SK-N-SH treated with all-trans-retinoic acid at 6 μM for 48 hours (cell line): ENCODE measurements around the gene DPYSL5.

ENCODE experiments used
- ATAC-seq: fragments of 200-7000 bp; cut with Tn5 transposase; 3 replicates; pipeline ENCODE4 v1.9.1; 2020; ENCODE audit warnings: mild to moderate bottlenecking, moderate library complexity
- ARNTL ChIP-seq: fragments of 450-650 bp; formaldehyde crosslinking; IDR thresholded peaks from 2 replicates; pipeline ENCODE4 v1.5.0; 2020; ENCODE audit warnings: low read depth, mild to moderate bottlenecking, moderate library complexity, borderline replicate concordance
- BACH2 ChIP-seq: fragments of 250-450 bp; sonication (Bioruptor Pico); IDR thresholded peaks from 2 replicates; pipeline ENCODE4 v1.9.0; 2021; ENCODE audit warnings: mild to moderate bottlenecking, borderline replicate concordance
- CSDC2 ChIP-seq: fragments of 250-450 bp; sonication (Bioruptor Pico); IDR thresholded peaks from 2 replicates; pipeline ENCODE4 v1.5.0; 2020; ENCODE audit warnings: mild to moderate bottlenecking, moderate library complexity
- ESRRG ChIP-seq: fragments of 250-450 bp; sonication (Bioruptor Pico); IDR thresholded peaks from 2 replicates; pipeline ENCODE4 v1.6.1; 2021; ENCODE audit warnings: mild to moderate bottlenecking
- GLIS3 ChIP-seq: fragments of 250-450 bp; sonication (Bioruptor Pico); IDR thresholded peaks from 2 replicates; pipeline ENCODE4 v1.5.0; 2020; ENCODE audit warnings: mild to moderate bottlenecking, moderate library complexity
- ISL1 ChIP-seq: fragments of 250-450 bp; sonication (Bioruptor Pico); IDR thresholded peaks from 2 replicates; pipeline ENCODE4 v2.1.2; 2022; ENCODE audit warnings: mild to moderate bottlenecking, moderate library complexity
- OSR1 ChIP-seq: fragments of 250-450 bp; sonication (Bioruptor Pico); IDR thresholded peaks from 2 replicates; pipeline ENCODE4 v1.8.0; 2022; ENCODE audit warnings: moderate library complexity, mild to moderate bottlenecking, inconsistent platforms
- PPARA ChIP-seq: fragments of 250-450 bp; sonication (Bioruptor Pico); IDR thresholded peaks from 2 replicates; pipeline ENCODE4 v1.5.0; 2020; ENCODE audit warnings: mild to moderate bottlenecking, borderline replicate concordance
- RARB ChIP-seq: fragments of 250-450 bp; sonication (Bioruptor Pico); IDR thresholded peaks from 2 replicates; pipeline ENCODE4 v1.8.0; 2021; ENCODE audit warnings: mild to moderate bottlenecking, moderate library complexity
- SNAI2 ChIP-seq: fragments of 250-450 bp; sonication (Bioruptor Pico); IDR thresholded peaks from 2 replicates; pipeline ENCODE4 v1.5.0; 2020; ENCODE audit warnings: mild to moderate bottlenecking, moderate library complexity
- TCF4 ChIP-seq: fragments of 250-450 bp; sonication (Bioruptor Pico); IDR thresholded peaks from 2 replicates; pipeline ENCODE4 v1.8.0; 2021; ENCODE audit warnings: mild to moderate bottlenecking, moderate library complexity, borderline replicate concordance
- TOX ChIP-seq: fragments of 250-450 bp; sonication (Bioruptor Pico); IDR thresholded peaks from 2 replicates; pipeline ENCODE4 v1.8.0; 2021; ENCODE audit warnings: mild to moderate bottlenecking, moderate library complexity, borderline replicate concordance
- ZC3H10 ChIP-seq: fragments of 250-450 bp; sonication (Bioruptor Pico); IDR thresholded peaks from 2 replicates; pipeline ENCODE4 v1.5.1; 2021; ENCODE audit warnings: mild to moderate bottlenecking, moderate library complexity
- ZFP30 ChIP-seq: fragments of 450-650 bp; formaldehyde crosslinking; IDR thresholded peaks from 2 replicates; pipeline ENCODE4 v1.5.0; 2022; ENCODE audit warnings: mild to moderate bottlenecking, moderate library complexity
- ZNF565 ChIP-seq: fragments of 450-650 bp; formaldehyde crosslinking; conservative IDR thresholded peaks from 2 replicates; pipeline ENCODE4 v1.5.0; 2020; ENCODE audit warnings: low read depth, mild to moderate bottlenecking, moderate library complexity
- ZNF70 ChIP-seq: fragments of 450-650 bp; formaldehyde crosslinking; IDR thresholded peaks from 2 replicates; pipeline ENCODE4 v1.5.0; 2020; ENCODE audit warnings: mild to moderate bottlenecking, moderate library complexity
- ZNF8 ChIP-seq: fragments of 450-650 bp; formaldehyde crosslinking; IDR thresholded peaks from 2 replicates; pipeline ENCODE4 v1.5.0; 2020; ENCODE audit warnings: mild to moderate bottlenecking, moderate library complexity
- TF ChIP-seq, protein P1 (sequence below): fragments of 250-450 bp; sonication (Bioruptor Pico); IDR thresholded peaks from 2 replicates; pipeline ENCODE4 v1.5.0; 2020; ENCODE audit warnings: mild to moderate bottlenecking, moderate library complexity
- TF ChIP-seq, protein P2 (sequence below): fragments of 250-450 bp; sonication (Bioruptor Pico); IDR thresholded peaks from 2 replicates; pipeline ENCODE4 v1.5.1; 2020; ENCODE audit warnings: low read depth, mild to moderate bottlenecking, moderate library complexity
- TF ChIP-seq, protein P3 (sequence below): fragments of 250-450 bp; sonication (Bioruptor Pico); IDR thresholded peaks from 2 replicates; pipeline ENCODE4 v1.5.1; 2021; ENCODE audit warnings: mild to moderate bottlenecking, moderate library complexity
- TF ChIP-seq, protein P4 (sequence below): fragments of 250-450 bp; sonication (Bioruptor Pico); IDR thresholded peaks from 2 replicates; pipeline ENCODE4 v1.8.0; 2021; ENCODE audit warnings: low read depth, mild to moderate bottlenecking, moderate library complexity, borderline replicate concordance

DPYSL5 gene

DNA sequence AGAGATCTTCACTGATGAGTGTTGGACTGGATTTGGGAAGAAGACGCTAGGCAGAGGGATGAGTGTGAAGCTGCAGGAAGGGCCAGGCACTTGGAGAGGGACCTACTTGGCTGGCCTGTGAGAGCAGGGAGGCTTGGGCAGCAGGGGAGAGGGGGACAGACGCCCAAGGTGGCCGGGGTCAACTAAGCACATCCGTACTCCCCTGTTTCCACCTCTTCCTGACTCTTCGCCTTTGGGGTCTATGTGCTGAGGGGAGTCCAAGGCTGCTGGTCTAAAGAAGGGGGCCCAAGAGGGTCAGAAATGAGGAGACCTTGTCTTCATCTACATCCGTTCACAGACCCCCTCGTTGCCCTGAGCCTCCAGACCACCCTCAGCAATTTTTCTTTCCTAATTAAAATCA lies 16.7 kb downstream of the DPYSL5 start:
- ATAC-seq: no peak
- TF ChIP-seq ZNF565: no peak
- TF ChIP-seq, protein P1, sequence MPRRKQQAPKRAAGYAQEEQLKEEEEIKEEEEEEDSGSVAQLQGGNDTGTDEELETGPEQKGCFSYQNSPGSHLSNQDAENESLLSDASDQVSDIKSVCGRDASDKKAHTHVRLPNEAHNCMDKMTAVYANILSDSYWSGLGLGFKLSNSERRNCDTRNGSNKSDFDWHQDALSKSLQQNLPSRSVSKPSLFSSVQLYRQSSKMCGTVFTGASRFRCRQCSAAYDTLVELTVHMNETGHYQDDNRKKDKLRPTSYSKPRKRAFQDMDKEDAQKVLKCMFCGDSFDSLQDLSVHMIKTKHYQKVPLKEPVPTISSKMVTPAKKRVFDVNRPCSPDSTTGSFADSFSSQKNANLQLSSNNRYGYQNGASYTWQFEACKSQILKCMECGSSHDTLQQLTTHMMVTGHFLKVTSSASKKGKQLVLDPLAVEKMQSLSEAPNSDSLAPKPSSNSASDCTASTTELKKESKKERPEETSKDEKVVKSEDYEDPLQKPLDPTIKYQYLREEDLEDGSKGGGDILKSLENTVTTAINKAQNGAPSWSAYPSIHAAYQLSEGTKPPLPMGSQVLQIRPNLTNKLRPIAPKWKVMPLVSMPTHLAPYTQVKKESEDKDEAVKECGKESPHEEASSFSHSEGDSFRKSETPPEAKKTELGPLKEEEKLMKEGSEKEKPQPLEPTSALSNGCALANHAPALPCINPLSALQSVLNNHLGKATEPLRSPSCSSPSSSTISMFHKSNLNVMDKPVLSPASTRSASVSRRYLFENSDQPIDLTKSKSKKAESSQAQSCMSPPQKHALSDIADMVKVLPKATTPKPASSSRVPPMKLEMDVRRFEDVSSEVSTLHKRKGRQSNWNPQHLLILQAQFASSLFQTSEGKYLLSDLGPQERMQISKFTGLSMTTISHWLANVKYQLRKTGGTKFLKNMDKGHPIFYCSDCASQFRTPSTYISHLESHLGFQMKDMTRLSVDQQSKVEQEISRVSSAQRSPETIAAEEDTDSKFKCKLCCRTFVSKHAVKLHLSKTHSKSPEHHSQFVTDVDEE (CRISPR knock-in tag): no peak
- TF ChIP-seq, protein P2, sequence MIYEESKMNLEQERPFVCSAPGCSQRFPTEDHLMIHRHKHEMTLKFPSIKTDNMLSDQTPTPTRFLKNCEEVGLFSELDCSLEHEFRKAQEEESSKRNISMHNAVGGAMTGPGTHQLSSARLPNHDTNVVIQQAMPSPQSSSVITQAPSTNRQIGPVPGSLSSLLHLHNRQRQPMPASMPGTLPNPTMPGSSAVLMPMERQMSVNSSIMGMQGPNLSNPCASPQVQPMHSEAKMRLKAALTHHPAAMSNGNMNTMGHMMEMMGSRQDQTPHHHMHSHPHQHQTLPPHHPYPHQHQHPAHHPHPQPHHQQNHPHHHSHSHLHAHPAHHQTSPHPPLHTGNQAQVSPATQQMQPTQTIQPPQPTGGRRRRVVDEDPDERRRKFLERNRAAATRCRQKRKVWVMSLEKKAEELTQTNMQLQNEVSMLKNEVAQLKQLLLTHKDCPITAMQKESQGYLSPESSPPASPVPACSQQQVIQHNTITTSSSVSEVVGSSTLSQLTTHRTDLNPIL (CRISPR knock-in tag): no peak
- TF ChIP-seq OSR1 (CRISPR knock-in tag): no peak
- no peak for TF ChIP-seq SNAI2 (CRISPR knock-in tag)
- no peak for TF ChIP-seq GLIS3 (CRISPR knock-in tag)
- TF ChIP-seq RARB: no peak
- TF ChIP-seq CSDC2: no peak
- no peak for TF ChIP-seq PPARA (CRISPR knock-in tag)
- TF ChIP-seq BACH2 (CRISPR knock-in tag): no peak
- no peak for TF ChIP-seq TCF4 (CRISPR knock-in tag)
- no peak for TF ChIP-seq ESRRG (CRISPR knock-in tag)
- TF ChIP-seq ARNTL (CRISPR knock-in tag): no peak
- no peak for TF ChIP-seq ISL1 (CRISPR knock-in tag)
- TF ChIP-seq ZNF70 (CRISPR knock-in tag): no peak
- TF ChIP-seq TOX (CRISPR knock-in tag): no peak
- TF ChIP-seq, protein P3, sequence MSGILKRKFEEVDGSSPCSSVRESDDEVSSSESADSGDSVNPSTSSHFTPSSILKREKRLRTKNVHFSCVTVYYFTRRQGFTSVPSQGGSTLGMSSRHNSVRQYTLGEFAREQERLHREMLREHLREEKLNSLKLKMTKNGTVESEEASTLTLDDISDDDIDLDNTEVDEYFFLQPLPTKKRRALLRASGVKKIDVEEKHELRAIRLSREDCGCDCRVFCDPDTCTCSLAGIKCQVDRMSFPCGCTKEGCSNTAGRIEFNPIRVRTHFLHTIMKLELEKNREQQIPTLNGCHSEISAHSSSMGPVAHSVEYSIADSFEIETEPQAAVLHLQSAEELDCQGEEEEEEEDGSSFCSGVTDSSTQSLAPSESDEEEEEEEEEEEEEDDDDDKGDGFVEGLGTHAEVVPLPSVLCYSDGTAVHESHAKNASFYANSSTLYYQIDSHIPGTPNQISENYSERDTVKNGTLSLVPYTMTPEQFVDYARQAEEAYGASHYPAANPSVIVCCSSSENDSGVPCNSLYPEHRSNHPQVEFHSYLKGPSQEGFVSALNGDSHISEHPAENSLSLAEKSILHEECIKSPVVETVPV: no peak
- TF ChIP-seq ZFP30: no peak

DNA sequence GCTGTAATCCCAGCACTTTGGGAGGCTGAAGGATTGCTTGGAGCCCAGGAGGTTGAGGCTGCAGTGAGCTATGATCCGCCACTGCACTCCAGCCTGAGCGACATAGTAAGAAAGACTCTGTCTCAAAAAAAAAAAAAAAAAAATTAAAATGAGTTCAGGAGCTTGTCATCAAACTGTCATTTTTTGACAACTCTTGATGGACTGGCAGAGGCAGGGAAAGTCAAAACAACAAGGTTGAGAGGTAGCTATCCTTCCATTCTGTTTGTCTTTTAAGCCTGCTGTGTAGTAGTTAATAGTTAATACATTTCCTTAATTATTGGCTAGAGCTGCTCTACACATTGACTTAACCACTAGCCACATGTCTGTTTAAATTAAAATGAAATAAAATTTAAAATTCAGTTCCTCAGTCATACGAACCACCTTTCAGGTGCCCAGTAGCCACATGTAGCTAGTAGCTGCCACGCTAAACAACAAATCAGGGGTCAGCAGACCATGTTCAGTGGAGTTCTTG lies 22.7 kb downstream of the DPYSL5 start:
- no peak for TF ChIP-seq SNAI2 (CRISPR knock-in tag)
- ATAC-seq: no peak

DNA sequence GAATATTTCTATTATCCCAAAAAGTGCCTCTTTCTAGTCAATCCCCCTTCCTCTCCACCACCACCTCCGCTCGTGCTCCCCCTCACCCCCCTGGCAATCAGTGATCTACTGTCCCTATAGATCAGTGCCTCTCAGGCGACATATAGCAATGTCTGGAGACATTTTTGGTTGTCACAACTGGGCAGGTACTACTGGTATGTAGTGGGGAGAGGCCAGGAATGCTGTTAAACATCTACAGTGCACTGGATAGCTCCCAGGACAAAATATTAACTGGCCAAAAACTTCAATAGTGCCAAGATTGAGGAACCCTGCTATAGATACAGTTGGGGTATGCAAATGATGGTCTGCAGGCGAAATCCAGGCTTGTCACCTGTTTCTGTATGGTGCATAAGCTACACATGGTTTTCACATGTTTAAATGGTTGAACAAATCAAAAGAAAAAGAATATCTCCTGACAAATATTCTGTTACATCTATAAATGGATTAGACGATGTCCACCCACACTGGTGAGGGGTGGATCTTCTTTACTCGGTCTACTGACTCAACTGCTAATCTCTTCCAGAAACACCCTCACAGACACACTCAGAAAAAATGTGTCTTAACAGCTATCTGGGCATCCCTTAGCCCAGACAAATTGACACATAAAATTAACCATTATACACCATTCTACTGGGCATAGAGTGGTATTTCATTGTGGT lies 25.5 kb downstream of the DPYSL5 start:
- TF ChIP-seq ZNF565 (no peak), ZNF70 (CRISPR knock-in tag) (no peak), TOX (CRISPR knock-in tag) (no peak), TCF4 (CRISPR knock-in tag) (no peak), OSR1 (CRISPR knock-in tag) (no peak), CSDC2 (no peak), ZC3H10 (CRISPR knock-in tag) (no peak)
- TF ChIP-seq, protein P4, sequence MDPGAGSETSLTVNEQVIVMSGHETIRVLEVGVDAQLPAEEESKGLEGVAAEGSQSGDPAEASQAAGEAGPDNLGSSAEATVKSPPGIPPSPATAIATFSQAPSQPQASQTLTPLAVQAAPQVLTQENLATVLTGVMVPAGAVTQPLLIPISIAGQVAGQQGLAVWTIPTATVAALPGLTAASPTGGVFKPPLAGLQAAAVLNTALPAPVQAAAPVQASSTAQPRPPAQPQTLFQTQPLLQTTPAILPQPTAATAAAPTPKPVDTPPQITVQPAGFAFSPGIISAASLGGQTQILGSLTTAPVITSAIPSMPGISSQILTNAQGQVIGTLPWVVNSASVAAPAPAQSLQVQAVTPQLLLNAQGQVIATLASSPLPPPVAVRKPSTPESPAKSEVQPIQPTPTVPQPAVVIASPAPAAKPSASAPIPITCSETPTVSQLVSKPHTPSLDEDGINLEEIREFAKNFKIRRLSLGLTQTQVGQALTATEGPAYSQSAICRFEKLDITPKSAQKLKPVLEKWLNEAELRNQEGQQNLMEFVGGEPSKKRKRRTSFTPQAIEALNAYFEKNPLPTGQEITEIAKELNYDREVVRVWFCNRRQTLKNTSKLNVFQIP (CRISPR knock-in tag): no peak
- no peak for ATAC-seq

DNA sequence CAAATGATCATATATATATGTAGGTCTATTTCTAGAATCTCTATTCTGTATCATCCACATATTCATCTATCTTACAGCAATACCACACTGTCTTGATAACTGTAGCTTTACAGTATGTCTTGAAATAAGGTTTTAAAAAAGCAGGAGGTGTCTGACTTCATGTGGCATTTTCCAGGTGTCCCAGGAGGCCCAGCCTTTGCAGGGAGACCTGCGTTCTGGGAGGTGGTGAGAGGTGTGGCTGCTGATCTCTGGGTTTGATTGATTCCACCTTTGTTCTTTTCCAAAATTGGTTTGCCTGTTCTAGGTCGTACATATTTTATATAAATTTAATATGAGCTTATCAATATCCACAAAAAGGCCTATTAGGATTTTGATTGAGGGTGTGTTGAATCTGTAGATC lies 26.6 kb downstream of the DPYSL5 start:
- no peak for ATAC-seq
- TF ChIP-seq, protein P1 (CRISPR knock-in tag): no peak
- no peak for TF ChIP-seq ARNTL (CRISPR knock-in tag)
- TF ChIP-seq ZC3H10 (CRISPR knock-in tag): no peak
- TF ChIP-seq TOX (CRISPR knock-in tag): no peak
- TF ChIP-seq, protein P3: no peak
- no peak for TF ChIP-seq OSR1 (CRISPR knock-in tag)
- TF ChIP-seq ZNF8: no peak
- TF ChIP-seq, protein P4 (CRISPR knock-in tag): no peak
- no peak for TF ChIP-seq SNAI2 (CRISPR knock-in tag)
- TF ChIP-seq GLIS3 (CRISPR knock-in tag): no peak
- TF ChIP-seq ISL1 (CRISPR knock-in tag): no peak
